NT2/D1 (cell line): ENCODE results near the gene HBG1.

ENCODE experiments used
- DNase-seq: peaks from one replicate; pipeline ENCODE4 v3.0.0-alpha.2; 2011; ENCODE audit warnings: low read depth, low spot score
- H3K27me3 ChIP-seq: 2 replicates; pipeline ENCODE4 v1.6.0; 2011; ENCODE audit warnings: mild to moderate bottlenecking; ENCODE audit not compliant: insufficient read length, insufficient read depth
- H3K36me3 ChIP-seq: 2 replicates; pipeline ENCODE4 v1.6.1; 2011; ENCODE audit warnings: mild to moderate bottlenecking, low read length, mixed read lengths; ENCODE audit not compliant: insufficient read depth, insufficient read length
- H3K4me1 ChIP-seq: 2 replicates; pipeline ENCODE4 v1.5.1; 2011; ENCODE audit not compliant: insufficient read depth, insufficient read length
- H3K4me3 ChIP-seq: 2 replicates; pipeline ENCODE4 v1.5.1; 2011; ENCODE audit warnings: low read depth; ENCODE audit not compliant: insufficient read length
- H3K9ac ChIP-seq: 2 replicates; pipeline ENCODE4 v1.6.0; 2011; ENCODE audit warnings: low read depth; ENCODE audit not compliant: insufficient read length
- H3K9me3 ChIP-seq: 2 replicates; pipeline ENCODE4 v1.5.1; 2011; ENCODE audit warnings: mild to moderate bottlenecking, low read length; ENCODE audit not compliant: insufficient read depth
- SUZ12 ChIP-seq: IDR thresholded peaks from 2 replicates; pipeline ENCODE4 v1.6.1; 2011; ENCODE audit not compliant: insufficient read length, insufficient read depth; ENCODE audit errors: extremely low read depth
- YY1 ChIP-seq: IDR thresholded peaks from 2 replicates; pipeline ENCODE4 v1.6.1; 2011; ENCODE audit not compliant: insufficient read length, insufficient read depth
- ZNF274 ChIP-seq: IDR thresholded peaks from 2 replicates; pipeline ENCODE4 v1.6.1; 2011; ENCODE audit warnings: mild to moderate bottlenecking, low read depth, low read length

HBG1 gene

DNA sequence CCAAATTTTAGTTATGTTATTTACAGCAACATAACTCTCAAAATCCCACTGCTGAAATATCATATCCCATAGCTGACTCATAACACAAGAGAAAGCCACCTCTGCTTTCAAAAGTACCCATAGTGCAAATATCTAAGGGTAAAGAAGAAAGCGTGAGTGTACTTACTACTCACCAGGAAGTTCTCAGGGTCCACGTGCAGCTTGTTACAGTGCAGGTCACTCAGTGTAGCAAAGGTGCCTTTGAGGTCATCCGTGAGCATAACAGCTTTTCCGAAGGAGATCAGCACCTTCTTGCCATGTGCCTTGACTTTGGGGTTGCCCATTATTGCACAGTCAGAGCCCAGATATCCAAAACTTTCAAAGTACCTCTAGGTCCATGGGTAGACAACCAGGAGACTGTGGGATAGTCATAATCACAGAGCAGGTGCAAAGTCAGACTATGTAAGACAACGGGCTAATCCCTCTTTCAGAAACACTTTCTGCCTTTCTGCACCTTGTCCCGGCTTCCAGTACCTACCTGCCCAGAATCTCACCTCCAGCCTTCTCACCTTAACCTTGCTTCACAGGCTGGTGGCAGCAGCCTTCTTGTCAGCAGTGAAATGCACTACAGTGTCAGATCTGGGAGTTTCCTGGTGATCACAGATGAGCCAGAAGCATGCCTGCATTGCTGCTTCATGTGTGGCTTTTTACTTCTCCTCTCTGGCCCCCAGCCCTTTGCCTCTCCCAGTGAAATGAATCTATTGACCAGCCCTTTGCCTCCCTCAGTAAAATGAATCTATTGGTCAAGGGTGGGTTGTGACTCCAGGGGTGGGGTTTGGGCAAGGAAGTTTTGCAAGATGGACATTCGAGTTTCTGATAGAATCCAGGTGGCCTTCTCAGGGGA lies 6.5 kb downstream of the HBG1 start:
- H3K4me3 ChIP-seq: no peak overlapping the region
- DNase-seq: no peak
- TF ChIP-seq YY1 (no peak), ZNF274 (no peak), SUZ12 (no peak)
- no peaks in the 10 kb centered on the region for H3K36me3 ChIP-seq
- no peaks in the 10 kb centered on the region for H3K27me3 ChIP-seq
- H3K9me3 ChIP-seq: no peaks in the 10 kb centered on the region
- no peaks in the 10 kb centered on the region for H3K4me1 ChIP-seq
- no peak overlapping the region for H3K9ac ChIP-seq

DNA sequence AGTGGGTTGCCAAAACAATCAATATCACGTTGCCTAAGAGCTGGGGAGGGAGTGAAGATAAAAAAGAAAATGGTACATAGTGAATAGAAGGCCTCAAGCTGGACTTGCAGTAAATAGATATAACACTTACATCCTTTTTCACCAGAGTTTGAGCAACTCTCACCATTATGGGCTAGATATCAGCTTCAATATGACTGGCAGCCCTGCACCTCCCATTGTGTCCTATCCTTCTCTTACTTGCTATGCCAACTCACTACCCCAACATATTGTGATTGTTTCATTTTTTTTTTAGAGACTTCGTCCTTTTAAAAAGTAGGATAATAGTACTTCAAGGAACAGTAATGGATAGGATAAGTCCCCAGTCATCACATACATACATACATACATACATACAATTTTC lies 7.4 kb downstream of the HBG1 start:
- Histone ChIP-seq H3K36me3 (no peaks in the 10 kb centered on the region), H3K9me3 (no peaks in the 10 kb centered on the region), H3K27me3 (no peaks in the 10 kb centered on the region), H3K4me1 (no peaks in the 10 kb centered on the region), H3K9ac (no peak overlapping the region), H3K4me3 (no peak overlapping the region)
- TF ChIP-seq SUZ12 (no peak), YY1 (no peak), ZNF274 (no peak)
- no peak for DNase-seq

GRCh38 chr11:5241458-5241857 lies 8.2 kb downstream of the HBG1 start:
- no peak overlapping the region for H3K4me3 ChIP-seq
- TF ChIP-seq ZNF274 (no peak), YY1 (no peak), SUZ12 (no peak)
- no peaks in the 10 kb centered on the region for H3K4me1 ChIP-seq
- no peaks in the 10 kb centered on the region for H3K27me3 ChIP-seq
- no peaks in the 10 kb centered on the region for H3K9me3 ChIP-seq
- no peak for DNase-seq
- H3K36me3 ChIP-seq: no peaks in the 10 kb centered on the region
- no peak overlapping the region for H3K9ac ChIP-seq

- no peaks in the 10 kb centered on the region for H3K9me3 ChIP-seq
Measured at GRCh38 chr11:5240458-5240857, 9.2 kb downstream of the HBG1 start.

GRCh38 chr11:5240056-5240455 lies 9.6 kb downstream of the HBG1 start:
- no peak overlapping the region for H3K4me3 ChIP-seq
- no peaks in the 10 kb centered on the region for H3K36me3 ChIP-seq
- no peak overlapping the region for H3K9ac ChIP-seq
- no peaks in the 10 kb centered on the region for H3K9me3 ChIP-seq
- H3K27me3 ChIP-seq: no peaks in the 10 kb centered on the region
- DNase-seq: no peak
- TF ChIP-seq ZNF274 (no peak), YY1 (no peak), SUZ12 (no peak)
- no peaks in the 10 kb centered on the region for H3K4me1 ChIP-seq

More at GRCh38 chr11:5240458-5240857, 9.2 kb downstream of the HBG1 start:
- TF ChIP-seq ZNF274: no peak
- no peak for TF ChIP-seq SUZ12
- Histone ChIP-seq H3K4me1 (no peaks in the 10 kb centered on the region), H3K4me3 (no peak overlapping the region), H3K36me3 (no peaks in the 10 kb centered on the region), H3K9ac (no peak overlapping the region), H3K27me3 (no peaks in the 10 kb centered on the region)
- no peak for DNase-seq

- H3K4me1 ChIP-seq: no peaks in the 10 kb centered on the region
- H3K27me3 ChIP-seq: no peaks in the 10 kb centered on the region
- H3K9me3 ChIP-seq: no peaks in the 10 kb centered on the region
- TF ChIP-seq YY1 (no peak), SUZ12 (no peak), ZNF274 (no peak)
- H3K36me3 ChIP-seq: no peaks in the 10 kb centered on the region
- H3K4me3 ChIP-seq: no peak overlapping the region
- no peak overlapping the region for H3K9ac ChIP-seq
- no peak for DNase-seq
Measured at GRCh38 chr11:5239046-5239445, 10.6 kb downstream of the HBG1 start.

- TF ChIP-seq SUZ12: no peak
- no peak for TF ChIP-seq YY1
- TF ChIP-seq ZNF274: no peak
- Histone ChIP-seq H3K4me3 (no peak overlapping the region), H3K9me3 (no peaks in the 10 kb centered on the region), H3K4me1 (no peaks in the 10 kb centered on the region), H3K36me3 (no peaks in the 10 kb centered on the region), H3K9ac (no peak overlapping the region), H3K27me3 (no peaks in the 10 kb centered on the region)
- DNase-seq: no peak
Measured at GRCh38 chr11:5238486-5238885, 11.2 kb downstream of the HBG1 start.

DNA sequence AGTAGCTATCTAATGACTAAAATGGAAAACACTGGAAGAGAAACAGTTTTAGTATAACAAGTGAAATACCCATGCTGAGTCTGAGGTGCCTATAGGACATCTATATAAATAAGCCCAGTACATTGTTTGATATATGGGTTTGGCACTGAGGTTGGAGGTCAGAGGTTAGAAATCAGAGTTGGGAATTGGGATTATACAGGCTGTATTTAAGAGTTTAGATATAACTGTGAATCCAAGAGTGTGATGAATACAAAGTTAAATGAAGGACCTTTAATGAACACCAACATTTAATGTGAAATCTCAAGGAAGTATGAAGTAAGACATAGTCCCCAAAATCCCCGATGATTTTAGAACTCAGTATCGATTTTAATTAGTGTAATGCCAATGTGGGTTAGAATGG lies 12.2 kb downstream of the HBG1 start:
- Histone ChIP-seq H3K27me3 (no peaks in the 10 kb centered on the region), H3K9ac (no peak overlapping the region), H3K9me3 (no peaks in the 10 kb centered on the region), H3K4me1 (no peaks in the 10 kb centered on the region), H3K4me3 (no peak overlapping the region), H3K36me3 (no peaks in the 10 kb centered on the region)
- DNase-seq: no peak
- TF ChIP-seq YY1 (no peak), ZNF274 (no peak), SUZ12 (no peak)
